H9 (cell line): Measurements from ENCODE around the gene ATP12A. TPM values are rescaled to one million over a fixed set of nuclear protein-coding genes. Genes with fewer than 3 reads are reported as not detected.

Source experiments
- DNase-seq: peaks from one replicate; pipeline ENCODE4 v3.0.0-alpha.2; 2017
- H2AFZ ChIP-seq: one replicate; pipeline ENCODE4 v1.6.1; 2013; ENCODE audit warnings: mild to moderate bottlenecking, low read length, control low read depth, moderate library complexity
- H2AK5ac ChIP-seq: 2 replicates; pipeline ENCODE4 v1.6.1; 2013; ENCODE audit warnings: low read length, control low read depth, mixed read lengths; ENCODE audit not compliant: insufficient read length
- H2BK120ac ChIP-seq: one replicate; pipeline ENCODE4 v1.6.1; 2013; ENCODE audit warnings: low read depth, mild to moderate bottlenecking, low read length, control low read depth, inconsistent platforms; ENCODE audit not compliant: poor library complexity, severe bottlenecking
- H2BK12ac ChIP-seq: 2 replicates; pipeline ENCODE4 v1.6.1; 2013; ENCODE audit warnings: low read length, control low read depth, mixed read lengths, low read depth; ENCODE audit not compliant: insufficient read length
- H2BK15ac ChIP-seq: 2 replicates; pipeline ENCODE4 v1.6.1; 2013; ENCODE audit warnings: low read depth, low read length, control low read depth
- H2BK20ac ChIP-seq: one replicate; pipeline ENCODE4 v1.6.1; 2013; ENCODE audit warnings: low read depth, mild to moderate bottlenecking, low read length, control low read depth, inconsistent platforms; ENCODE audit not compliant: poor library complexity, severe bottlenecking
- H2BK5ac ChIP-seq: 2 replicates; pipeline ENCODE4 v1.6.1; 2013; ENCODE audit warnings: low read length, control low read depth, mixed read lengths; ENCODE audit not compliant: insufficient read length
- H3K14ac ChIP-seq: 2 replicates; pipeline ENCODE4 v1.6.1; 2013; ENCODE audit warnings: low read length, control low read depth; ENCODE audit not compliant: insufficient read depth
- H3K18ac ChIP-seq: 2 replicates; pipeline ENCODE4 v1.6.1; 2013; ENCODE audit warnings: low read depth, mild to moderate bottlenecking, mixed read lengths, low read length, control low read depth; ENCODE audit not compliant: insufficient read length
- H3K23ac ChIP-seq: 2 replicates; pipeline ENCODE4 v1.6.1; 2013; ENCODE audit warnings: low read length, control low read depth, mixed read lengths, low read depth; ENCODE audit not compliant: insufficient read length
- H3K23me2 ChIP-seq: 2 replicates; pipeline ENCODE4 v1.6.1; 2013; ENCODE audit warnings: low read depth, mild to moderate bottlenecking, mixed read lengths, low read length, control low read depth; ENCODE audit not compliant: insufficient read length, poor library complexity, severe bottlenecking
- H3K27ac ChIP-seq: 2 replicates; pipeline ENCODE4 v1.5.1; 2013; ENCODE audit warnings: low read length, control low read depth, mixed read lengths, low read depth; ENCODE audit not compliant: insufficient read length
- H3K27me3 ChIP-seq: 2 replicates; pipeline ENCODE4 v1.6.1; 2013; ENCODE audit warnings: low read length, control low read depth, inconsistent platforms; ENCODE audit not compliant: insufficient read depth
- H3K4ac ChIP-seq: 2 replicates; pipeline ENCODE4 v1.6.1; 2013; ENCODE audit warnings: low read depth, mild to moderate bottlenecking, control low read depth, inconsistent platforms, low read length, moderate library complexity
- H3K4me1 ChIP-seq: 2 replicates; pipeline ENCODE4 v1.6.1; 2013; ENCODE audit warnings: low read length, control low read depth, inconsistent platforms; ENCODE audit not compliant: insufficient read depth
- H3K4me2 ChIP-seq: 2 replicates; pipeline ENCODE4 v1.6.1; 2013; ENCODE audit warnings: low read length, control low read depth, mixed read lengths; ENCODE audit not compliant: insufficient read length, insufficient read depth
- H3K56ac ChIP-seq: 2 replicates; pipeline ENCODE4 v1.6.1; 2013; ENCODE audit warnings: low read depth, mild to moderate bottlenecking, mixed read lengths, low read length, control low read depth; ENCODE audit not compliant: insufficient read length
- H3K79me1 ChIP-seq: 2 replicates; pipeline ENCODE4 v1.6.1; 2013; ENCODE audit warnings: low read depth, mild to moderate bottlenecking, moderate library complexity, low read length, control low read depth, inconsistent platforms; ENCODE audit not compliant: insufficient read depth, poor library complexity, severe bottlenecking
- H3K79me2 ChIP-seq: 2 replicates; pipeline ENCODE4 v1.6.1; 2013; ENCODE audit warnings: low read length, control low read depth, inconsistent platforms; ENCODE audit not compliant: insufficient read depth
- H3K9ac ChIP-seq: 2 replicates; pipeline ENCODE4 v1.6.1; 2013; ENCODE audit warnings: low read length, control low read depth, mixed read lengths; ENCODE audit not compliant: insufficient read length; ENCODE audit errors: extremely low read depth
- H3K9me3 ChIP-seq: one replicate; pipeline ENCODE4 v1.6.1; 2013; ENCODE audit warnings: low read depth, low read length, inconsistent platforms; ENCODE audit not compliant: control insufficient read depth
- H3T11ph ChIP-seq: one replicate; pipeline ENCODE4 v1.6.1; 2013; ENCODE audit warnings: mild to moderate bottlenecking, low read length, control low read depth, inconsistent platforms
- H4K20me1 ChIP-seq: one replicate; pipeline ENCODE4 v1.6.1; 2013; ENCODE audit not compliant: control insufficient read depth, insufficient read length, insufficient read depth
- H4K5ac ChIP-seq: 2 replicates; pipeline ENCODE4 v1.6.1; 2013; ENCODE audit warnings: low read depth, mild to moderate bottlenecking, mixed read lengths, low read length, control low read depth; ENCODE audit not compliant: insufficient read length
- H4K8ac ChIP-seq: replicated peaks from 2 replicates; pipeline ENCODE4 v1.6.1; 2013; ENCODE audit warnings: low read length, control low read depth, mixed read lengths, low read depth; ENCODE audit not compliant: insufficient read length
- H4K91ac ChIP-seq: 2 replicates; pipeline ENCODE4 v1.6.1; 2013; ENCODE audit warnings: low read depth, mild to moderate bottlenecking, moderate library complexity, mixed read lengths, low read length, control low read depth; ENCODE audit not compliant: insufficient read length
- H3K27ac Mint-ChIP-seq, 3 experiments: 2 replicates in 2 of 3; 3 replicates in 1 of 3; pipeline ENCODE4 v1.8.0; 2020 to 2021; ENCODE audit warnings: mixed read lengths in 3 of 3, mild to moderate bottlenecking in 1 of 3, moderate library complexity in 1 of 3
- H3K27me3 Mint-ChIP-seq: 2 replicates; pipeline ENCODE4 v1.8.0; 2021; ENCODE audit warnings: low read depth, mild to moderate bottlenecking, moderate library complexity, mixed read lengths
- H3K36me3 Mint-ChIP-seq, 3 experiments: 2 replicates in 2 of 3; 3 replicates in 1 of 3; pipeline ENCODE4 v1.8.0; 2020 to 2021; ENCODE audit warnings: low read depth in 3 of 3, mixed read lengths in 3 of 3; ENCODE audit not compliant: insufficient read depth in 1 of 3
- H3K4me1 Mint-ChIP-seq, 2 experiments: 2 replicates each; pipeline ENCODE4 v1.8.0; 2020; ENCODE audit warnings: mixed read lengths in 2 of 2
- H3K4me3 Mint-ChIP-seq, 2 experiments: 2 replicates in 1 of 2; 3 replicates in 1 of 2; pipeline ENCODE4 v1.8.0; 2020 to 2021; ENCODE audit warnings: mild to moderate bottlenecking in 2 of 2, mixed read lengths in 2 of 2, moderate library complexity in 1 of 2
- H3K9me3 Mint-ChIP-seq, 2 experiments: 2 replicates in 1 of 2; 3 replicates in 1 of 2; pipeline ENCODE4 v1.8.0; 2020; ENCODE audit warnings: mild to moderate bottlenecking in 2 of 2, mixed read lengths in 2 of 2, moderate library complexity in 1 of 2
- WGBS: extraction: QIAGEN DNeasy Blood & Tissue Kit; methylation state at CpG from one replicate; pipeline ENCODE4 v1.1.7; 2013; ENCODE audit warnings: missing lambda C conversion rate, low lambda C conversion rate, mixed read lengths; ENCODE audit not compliant: insufficient read length; ENCODE audit errors: extremely low coverage; 5-methylcytosine and 5-hydroxymethylcytosine counted together
- total RNA-seq: library from RNA; stranded (reverse); gene quantifications from 2 replicates; pipeline ENCODE4 v1.2.1, GENCODE V29; 2021
- TF ChIP-seq, protein P1 (sequence below): fragments of 200-600 bp; sonication (generic); conservative IDR thresholded peaks from 3 replicates; pipeline ENCODE4 v1.8.0; 2021; ENCODE audit warnings: antibody characterized with exemption, mild to moderate bottlenecking

Gene ATP12A
- total RNA-seq, 1 experiment from 2014 or later, result 0.94 TPM

DNA sequence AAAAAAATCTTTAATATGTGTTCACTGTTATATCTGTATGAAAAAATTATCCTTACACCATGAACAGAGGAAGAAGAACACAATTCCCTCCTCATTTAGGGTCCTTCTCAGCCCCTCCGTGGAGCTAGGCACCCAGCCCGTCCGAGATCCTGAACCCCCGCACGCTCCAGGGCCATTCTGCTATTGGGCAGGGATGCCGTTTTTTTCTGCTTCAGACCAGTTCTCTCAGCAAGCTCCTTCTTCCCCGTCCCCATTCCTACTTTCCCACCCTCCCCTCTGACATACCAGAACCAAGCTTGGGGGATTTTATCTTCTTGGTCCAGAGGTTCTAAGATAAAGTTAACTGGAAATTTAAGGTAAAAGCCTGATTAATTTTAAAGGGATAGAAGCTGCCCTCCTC, 36.2 kb downstream of the ATP12A start:
- H3K79me1 ChIP-seq, result no peaks in the 10 kb centered on the region
- no peak overlapping the region for H3K14ac ChIP-seq
- H3K9ac ChIP-seq, result no peak overlapping the region
- Mint-ChIP-seq H3K9me3 (no peaks in the 10 kb centered on the region), H3K4me1 (peaks cover 14 to 21% of the 10 kb centered on the region in 2 experiments), H3K27me3 (no peaks in the 10 kb centered on the region; the same call in none of the 2 replicates), H3K36me3 (no peaks in the 10 kb centered on the region; a peak in 1 of 7 replicates), H3K4me3 (peak overlapping the region in 1 of 2 experiments; percentile 71; a peak in 3 of 5 replicates), H3K27ac (peak overlapping the region; percentile 40 to 97 (median 93); a peak in 5 of 7 replicates)
- H3K18ac ChIP-seq, result no peak overlapping the region
- H4K8ac ChIP-seq, result no peak overlapping the region
- TF ChIP-seq, protein P1, sequence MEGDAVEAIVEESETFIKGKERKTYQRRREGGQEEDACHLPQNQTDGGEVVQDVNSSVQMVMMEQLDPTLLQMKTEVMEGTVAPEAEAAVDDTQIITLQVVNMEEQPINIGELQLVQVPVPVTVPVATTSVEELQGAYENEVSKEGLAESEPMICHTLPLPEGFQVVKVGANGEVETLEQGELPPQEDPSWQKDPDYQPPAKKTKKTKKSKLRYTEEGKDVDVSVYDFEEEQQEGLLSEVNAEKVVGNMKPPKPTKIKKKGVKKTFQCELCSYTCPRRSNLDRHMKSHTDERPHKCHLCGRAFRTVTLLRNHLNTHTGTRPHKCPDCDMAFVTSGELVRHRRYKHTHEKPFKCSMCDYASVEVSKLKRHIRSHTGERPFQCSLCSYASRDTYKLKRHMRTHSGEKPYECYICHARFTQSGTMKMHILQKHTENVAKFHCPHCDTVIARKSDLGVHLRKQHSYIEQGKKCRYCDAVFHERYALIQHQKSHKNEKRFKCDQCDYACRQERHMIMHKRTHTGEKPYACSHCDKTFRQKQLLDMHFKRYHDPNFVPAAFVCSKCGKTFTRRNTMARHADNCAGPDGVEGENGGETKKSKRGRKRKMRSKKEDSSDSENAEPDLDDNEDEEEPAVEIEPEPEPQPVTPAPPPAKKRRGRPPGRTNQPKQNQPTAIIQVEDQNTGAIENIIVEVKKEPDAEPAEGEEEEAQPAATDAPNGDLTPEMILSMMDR, result no peak
- no peak overlapping the region for H3K23ac ChIP-seq
- no peak for DNase-seq
- H3K4me2 ChIP-seq, result peak overlapping the region; percentile 14
- no peak overlapping the region for H2BK5ac ChIP-seq
- H4K20me1 ChIP-seq, result no peaks in the 10 kb centered on the region
- H2AK5ac ChIP-seq, result no peak overlapping the region
- no peak overlapping the region for H2BK15ac ChIP-seq
- no peaks in the 10 kb centered on the region for H3K79me2 ChIP-seq
- H3K27me3 ChIP-seq, result no peaks in the 10 kb centered on the region
- no CpG with 5 or more reads among the region's 7 CpGs for WGBS
- H3K9me3 ChIP-seq, result no peaks in the 10 kb centered on the region
- no peak overlapping the region for H2AFZ ChIP-seq
- H3K4ac ChIP-seq, result no peak overlapping the region
- no peak overlapping the region for H4K5ac ChIP-seq
- H3K27ac ChIP-seq, result no peak overlapping the region
- H4K91ac ChIP-seq, result no peak overlapping the region
- no peak overlapping the region for H3K56ac ChIP-seq
- no peak overlapping the region for H3T11ph ChIP-seq
- peaks cover 6% of the 10 kb centered on the region for H3K23me2 ChIP-seq
- H3K4me1 ChIP-seq, result no peaks in the 10 kb centered on the region
- H2BK20ac ChIP-seq, result no peak overlapping the region
- H2BK12ac ChIP-seq, result no peak overlapping the region
- no peak overlapping the region for H2BK120ac ChIP-seq
